ENCODE measurements around the gene NT5E. TPM values are rescaled to one million over a fixed set of nuclear protein-coding genes. Genes with fewer than 3 reads are reported as not detected.
A peak's percentile ranks its signal among the peaks of the same experiment; 100 is the strongest.

Gene NT5E
- total RNA-seq, 1 experiment from 2014 or later = 15.8 TPM

- ATAC-seq (no peak), DNase-seq (no peak)
- H3K9me2 ChIP-seq (replicated peaks; ENCODE audit: low read length) = 0 out of 2 replicates have a peak, but pooled peaks cover 5% of the 10 kb centered on the region
- no peak overlapping the region for H3K4me3 ChIP-seq (ENCODE audit: low read length)
- H2AFZ ChIP-seq (ENCODE audit: low read length) = no peak overlapping the region
- ChIA-PET POLR2A (ENCODE audit: unreplicated experiment) (no interaction called here), CTCF (no interaction called here)
- no peaks in the 10 kb centered on the region for H4K20me1 ChIP-seq (ENCODE audit: low read length)
- no peaks in the 10 kb centered on the region for H3K36me3 ChIP-seq (ENCODE audit: low read depth, low read length)
- intact Hi-C loops (cut with micrococcal nuclease) = no loop called here
- no peaks in the 10 kb centered on the region for H3K79me2 ChIP-seq (ENCODE audit: low read length)
- no peak overlapping the region for H3K27ac ChIP-seq (ENCODE audit: low read length)
- peaks cover 39% of the 10 kb centered on the region for H3K4me1 ChIP-seq (ENCODE audit: insufficient read depth, low read length)
- no TSS peak for BruUV-seq (replicated peaks)
- no peak overlapping the region for H3K9ac ChIP-seq (ENCODE audit: low read length)
- no peaks in the 10 kb centered on the region for H3F3A ChIP-seq (ENCODE audit: low read length, unreplicated experiment)
- no peaks in the 10 kb centered on the region for H3K27me3 ChIP-seq (ENCODE audit: low read length)
- TF ChIP-seq EZH2 (IDR thresholded peaks at IDR 0.05; ENCODE audit: low read length, unreplicated experiment) = no peak
- TF ChIP-seq EZH2phosphoT487 (IDR thresholded peaks at IDR 0.05; ENCODE audit: borderline replicate concordance, low read length) = no peak
- no peak for TF ChIP-seq CTCF (conservative IDR thresholded peaks at IDR 0.05; ENCODE audit: low read depth, low read length)
- H3K9me3 ChIP-seq (ENCODE audit: low read length) = no peaks in the 10 kb centered on the region
- no peak overlapping the region for H3K4me2 ChIP-seq (ENCODE audit: low read length)
Observed at GRCh38 chr6:85469276-85470022, 19.6 kb downstream of the NT5E start.

- Histone ChIP-seq H2AFZ (ENCODE audit: low read length) (no peak overlapping the region), H3K4me2 (ENCODE audit: low read length) (no peak overlapping the region), H3K4me1 (ENCODE audit: insufficient read depth, low read length) (peaks cover 36% of the 10 kb centered on the region), H3K79me2 (ENCODE audit: low read length) (no peaks in the 10 kb centered on the region), H3K4me3 (ENCODE audit: low read length) (no peak overlapping the region), H3K9me3 (ENCODE audit: low read length) (no peaks in the 10 kb centered on the region), H3K9me2 (replicated peaks; ENCODE audit: low read length) (0 out of 2 replicates have a peak, but pooled peaks cover 5% of the 10 kb centered on the region), H4K20me1 (ENCODE audit: low read length) (no peaks in the 10 kb centered on the region), H3F3A (ENCODE audit: low read length, unreplicated experiment) (no peaks in the 10 kb centered on the region), H3K9ac (ENCODE audit: low read length) (no peak overlapping the region), H3K36me3 (ENCODE audit: low read depth, low read length) (no peaks in the 10 kb centered on the region), H3K27me3 (ENCODE audit: low read length) (no peaks in the 10 kb centered on the region), H3K27ac (ENCODE audit: low read length) (no peak overlapping the region)
- DNase-seq (no peak), ATAC-seq (no peak)
- TF ChIP-seq CTCF (conservative IDR thresholded peaks at IDR 0.05; ENCODE audit: low read depth, low read length) = no peak
- no peak for TF ChIP-seq EZH2phosphoT487 (IDR thresholded peaks at IDR 0.05; ENCODE audit: borderline replicate concordance, low read length)
- TF ChIP-seq EZH2 (IDR thresholded peaks at IDR 0.05; ENCODE audit: low read length, unreplicated experiment) = no peak
- intact Hi-C loops (cut with micrococcal nuclease) = no loop called here
- ChIA-PET CTCF (no interaction called here), POLR2A (ENCODE audit: unreplicated experiment) (no interaction called here)
- BruUV-seq (replicated peaks) = no TSS peak
Observed at GRCh38 chr6:85470023-85470410, 20.1 kb downstream of the NT5E start.

GRCh38 chr6:85472744-85473143 is 22.9 kb downstream of the NT5E start:
- peak overlapping the region; percentile 32; the same call in 1 of the 2 replicates for H3K4me2 ChIP-seq (ENCODE audit: low read length)
- no peaks in the 10 kb centered on the region for H4K20me1 ChIP-seq (ENCODE audit: low read length)
- intact Hi-C loops (cut with micrococcal nuclease) = no loop called here
- TF ChIP-seq EZH2 (IDR thresholded peaks at IDR 0.05; ENCODE audit: low read length, unreplicated experiment) (no peak), EZH2phosphoT487 (IDR thresholded peaks at IDR 0.05; ENCODE audit: borderline replicate concordance, low read length) (no peak), CTCF (conservative IDR thresholded peaks at IDR 0.05; ENCODE audit: low read depth, low read length) (no peak)
- H3K9me2 ChIP-seq (replicated peaks; ENCODE audit: low read length) = 0 out of 2 replicates have a peak, but pooled peaks cover 5% of the 10 kb centered on the region
- peak overlapping the region; percentile 47 for H3K9ac ChIP-seq (ENCODE audit: low read length)
- ChIA-PET CTCF (no interaction called here), POLR2A (ENCODE audit: unreplicated experiment) (no interaction called here)
- H3F3A ChIP-seq (ENCODE audit: low read length, unreplicated experiment) = no peaks in the 10 kb centered on the region
- H3K4me1 ChIP-seq (ENCODE audit: insufficient read depth, low read length) = peaks cover 24% of the 10 kb centered on the region
- H2AFZ ChIP-seq (ENCODE audit: low read length) = no peak overlapping the region
- no peaks in the 10 kb centered on the region for H3K79me2 ChIP-seq (ENCODE audit: low read length)
- H3K27me3 ChIP-seq (ENCODE audit: low read length) = no peaks in the 10 kb centered on the region
- H3K27ac ChIP-seq (ENCODE audit: low read length) = peak overlapping the region; percentile 81
- ATAC-seq (no peak), DNase-seq (peak; percentile 68)
- H3K4me3 ChIP-seq (ENCODE audit: low read length) = no peak overlapping the region
- H3K36me3 ChIP-seq (ENCODE audit: low read depth, low read length) = no peaks in the 10 kb centered on the region
- no TSS peak for BruUV-seq (replicated peaks)
- H3K9me3 ChIP-seq (ENCODE audit: low read length) = no peaks in the 10 kb centered on the region
